HT-29 (cell line): Measurements from ENCODE around the gene ATG4B. TPM values are rescaled to one million over a fixed set of nuclear protein-coding genes. Genes with fewer than 3 reads are reported as not detected.

Experiments used
- DNase-seq: peaks from one replicate; pipeline ENCODE4 v3.0.0-alpha.2; 2015; ENCODE audit warnings: low spot score
- total RNA-seq: library from RNA; depleted of rRNA; stranded (reverse); fragments of >200 nt; shearing (Covaris generic); gene quantifications from 2 replicates; pipeline ENCODE4 v1.2.3, GENCODE V29; 2014

Gene ATG4B
- total RNA-seq, 1 experiment from 2014 or later = 77.5 TPM

DNA sequence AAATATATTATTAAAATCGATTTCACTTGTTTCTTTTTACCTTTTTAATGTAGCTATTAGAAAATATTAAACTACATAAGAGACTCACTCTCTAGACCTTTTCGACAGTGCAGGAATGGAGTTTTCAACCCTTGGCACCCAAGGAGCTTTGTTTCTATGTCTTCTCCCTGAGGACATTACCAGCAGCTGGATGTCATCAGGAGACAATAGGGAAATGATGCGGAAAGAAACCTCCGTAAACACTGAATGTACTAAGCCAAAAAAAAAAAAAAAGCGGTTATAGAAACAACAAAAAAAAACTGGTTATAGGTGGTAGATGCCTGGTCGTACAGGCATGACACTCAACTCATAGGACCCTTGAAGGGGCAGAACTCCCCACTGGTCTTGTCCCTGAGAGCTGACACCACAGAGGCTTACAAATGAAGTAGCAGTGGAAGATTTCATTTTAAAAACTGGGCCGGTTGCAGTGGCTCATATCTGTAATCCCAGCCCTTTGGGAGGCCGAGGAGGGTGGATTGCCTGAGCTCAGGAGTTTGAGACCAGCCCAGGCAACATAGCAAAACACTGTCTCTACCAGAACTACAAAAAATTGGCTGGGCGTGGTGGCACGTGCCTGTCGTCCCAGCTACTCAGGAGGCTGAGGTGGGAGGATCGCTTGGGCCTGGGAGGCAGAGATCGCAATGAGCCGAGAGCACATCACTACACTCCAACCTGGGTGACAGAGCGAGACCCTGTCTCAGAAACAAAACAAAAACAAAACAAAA, 24.3 kb upstream of the ATG4B start:
- DNase-seq = no peak

DNA sequence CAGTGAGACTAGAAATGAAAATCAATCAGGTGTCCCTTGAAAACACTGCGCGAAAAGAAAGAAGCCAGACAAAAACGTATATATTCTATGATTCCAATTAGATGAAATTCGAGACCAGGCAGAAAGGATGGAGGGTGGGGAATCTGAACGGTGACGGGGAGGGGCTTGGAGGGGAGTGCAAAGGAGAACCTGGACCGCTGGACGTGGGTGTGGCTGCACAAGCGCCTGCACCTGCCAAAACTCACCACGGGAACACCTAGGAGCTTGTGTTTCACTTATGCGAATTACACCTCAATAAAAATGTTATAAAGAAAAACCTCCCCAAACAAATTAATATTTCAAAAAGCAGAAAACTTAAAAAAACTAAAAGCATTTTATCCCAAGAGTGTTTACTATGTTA, 22.5 kb upstream of the ATG4B start:
- DNase-seq = no peak

GRCh38 chr2:241615522-241616052, 21.9 kb upstream of the ATG4B start:
- DNase-seq = no peak

- no peak for DNase-seq
Observed at GRCh38 chr2:241616168-241617125, 21.0 kb upstream of the ATG4B start.

GRCh38 chr2:241617431-241618154, 19.9 kb upstream of the ATG4B start:
- peak; percentile 57 for DNase-seq

GRCh38 chr2:241618296-241618805, 19.1 kb upstream of the ATG4B start:
- no peak for DNase-seq

DNA sequence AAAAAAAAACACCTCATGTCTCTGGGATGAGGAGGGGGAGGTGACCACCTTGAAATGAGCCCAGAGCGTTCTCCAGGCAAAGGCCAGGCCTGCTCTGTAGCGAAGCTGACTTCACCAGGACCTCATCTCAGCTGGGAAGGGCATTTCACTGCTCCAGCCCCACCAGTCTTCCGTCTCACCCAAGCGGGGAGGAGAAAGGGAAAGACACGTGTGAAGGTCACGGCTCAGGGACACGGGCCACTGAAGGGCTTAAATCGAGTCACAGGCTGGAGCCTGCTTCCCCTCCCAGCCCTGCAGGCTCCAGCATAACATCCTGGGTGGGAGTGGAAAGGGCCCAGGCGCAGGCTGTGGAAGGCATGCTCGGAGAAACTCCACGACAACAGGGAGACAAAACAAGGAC, 18.7 kb upstream of the ATG4B start:
- DNase-seq = no peak

DNA sequence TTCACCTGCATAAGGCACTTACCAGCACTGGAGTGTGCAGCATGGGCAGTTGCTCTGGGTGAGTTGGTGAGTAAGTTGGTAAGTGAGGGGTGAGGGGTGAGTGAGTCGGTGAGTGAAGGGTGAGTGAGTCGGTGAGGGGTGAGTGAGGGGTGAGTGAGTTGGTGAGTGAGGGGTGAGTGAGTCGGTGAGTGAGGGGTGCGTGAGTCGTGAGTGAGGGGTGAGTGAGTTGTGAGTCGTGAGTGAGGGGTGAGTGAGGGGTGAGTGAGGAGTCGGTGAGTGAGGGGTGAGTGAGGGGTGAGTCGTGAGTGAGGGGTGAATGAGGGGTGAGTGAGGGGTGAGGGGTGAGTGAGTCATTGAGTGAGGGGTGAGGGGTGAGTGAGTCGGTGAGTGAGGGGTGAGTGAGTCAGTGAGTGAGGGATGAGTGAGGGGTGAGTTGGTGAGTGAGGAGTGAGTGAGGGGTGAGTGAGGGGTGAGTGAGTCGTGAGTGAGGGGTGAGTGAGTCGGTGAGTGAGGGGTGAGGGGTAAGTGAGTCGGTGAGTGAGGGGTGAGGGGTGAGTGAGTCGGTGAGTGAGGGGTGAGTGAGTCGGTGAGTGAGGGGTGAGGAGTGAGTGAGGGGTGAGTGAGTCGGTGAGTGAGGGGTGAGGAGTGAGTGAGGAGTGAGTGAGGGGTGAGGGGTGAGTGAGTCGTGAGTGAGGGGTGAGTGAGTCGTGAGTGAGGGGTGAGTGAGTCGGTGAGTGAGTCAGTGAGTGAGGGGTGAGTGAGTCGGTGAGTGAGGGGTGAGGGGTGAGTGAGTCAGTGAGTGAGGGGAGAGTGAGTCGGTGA, 17.7 kb upstream of the ATG4B start:
- DNase-seq = no peak

GRCh38 chr2:241620419-241620769, 17.1 kb upstream of the ATG4B start:
- no peak for DNase-seq

GRCh38 chr2:241627675-241628074, 9.8 kb upstream of the ATG4B start:
- no peak for DNase-seq

DNA sequence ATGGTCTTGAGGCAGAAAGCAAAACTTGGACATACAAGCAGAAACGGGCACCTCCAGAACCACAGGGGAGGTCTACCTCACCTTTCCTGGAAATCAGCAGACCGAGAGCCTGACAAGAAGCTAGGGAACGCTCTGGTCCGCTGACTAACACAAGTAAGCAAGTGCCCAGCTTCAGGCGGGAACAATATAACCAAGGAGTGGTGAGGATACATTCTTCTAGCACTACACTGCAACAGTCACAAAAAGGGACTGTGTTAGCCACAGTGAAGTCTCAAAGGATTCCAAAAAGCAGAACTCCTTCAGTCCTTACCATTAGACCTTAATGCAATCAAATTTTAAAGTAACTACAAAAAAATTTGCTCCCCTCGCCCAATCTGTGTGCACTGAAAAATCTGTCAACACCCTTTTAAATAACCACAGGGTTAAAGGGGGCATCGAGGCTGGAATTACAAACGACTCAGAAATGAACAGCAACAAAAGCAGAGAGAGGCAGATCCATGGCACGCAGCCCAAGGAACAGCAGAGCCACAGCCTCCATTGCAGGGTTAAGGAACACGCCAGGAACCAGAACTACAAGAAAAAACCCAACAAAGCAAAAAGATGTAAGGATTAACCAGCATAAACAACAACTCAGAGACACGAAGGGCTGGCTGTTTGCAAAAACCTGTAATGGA, 7.6 kb upstream of the ATG4B start:
- DNase-seq = no peak

DNA sequence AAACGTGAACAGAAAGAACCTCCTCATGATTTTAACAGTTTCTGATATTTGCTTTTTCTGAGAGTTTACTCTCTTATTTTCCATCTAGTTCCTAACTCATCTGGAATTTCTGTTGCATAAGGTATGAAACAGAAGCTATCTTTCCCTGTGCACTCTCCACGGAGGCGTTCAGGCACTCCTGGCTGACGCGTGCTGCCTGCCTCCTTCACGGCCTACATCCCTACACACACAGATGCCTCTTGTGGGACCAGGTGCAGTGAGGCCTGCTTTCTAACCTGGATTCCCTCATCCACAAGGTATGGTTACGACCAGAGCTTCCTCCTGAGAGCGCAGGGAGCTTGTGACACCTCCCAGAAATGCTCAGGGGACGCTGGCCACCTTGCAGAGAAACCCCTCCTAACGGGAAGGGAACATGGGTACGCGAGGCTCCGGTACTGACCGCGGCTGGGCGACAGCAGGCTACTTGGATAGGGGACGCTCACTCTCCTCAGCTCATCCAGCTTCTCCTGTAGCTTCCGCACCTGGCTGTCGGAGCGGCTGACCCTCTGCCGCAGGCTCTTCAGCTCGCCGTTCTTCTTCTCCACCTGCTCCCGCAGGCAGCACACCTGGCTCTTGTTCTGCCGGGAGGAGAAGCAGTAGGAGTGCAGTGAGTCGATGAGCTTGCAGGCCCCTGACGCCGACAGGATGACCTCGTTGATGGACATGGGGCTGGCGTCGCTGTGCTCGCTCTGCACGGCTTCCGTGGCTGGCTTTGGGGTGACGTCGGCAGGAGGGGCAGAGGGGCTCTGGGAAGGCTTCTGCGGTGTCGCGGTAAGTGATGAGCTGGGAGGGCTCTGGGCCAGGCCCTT, 4.8 kb upstream of the ATG4B start:
- DNase-seq = no peak

GRCh38 chr2:241633561-241633960, 3.9 kb upstream of the ATG4B start:
- no peak for DNase-seq

DNA sequence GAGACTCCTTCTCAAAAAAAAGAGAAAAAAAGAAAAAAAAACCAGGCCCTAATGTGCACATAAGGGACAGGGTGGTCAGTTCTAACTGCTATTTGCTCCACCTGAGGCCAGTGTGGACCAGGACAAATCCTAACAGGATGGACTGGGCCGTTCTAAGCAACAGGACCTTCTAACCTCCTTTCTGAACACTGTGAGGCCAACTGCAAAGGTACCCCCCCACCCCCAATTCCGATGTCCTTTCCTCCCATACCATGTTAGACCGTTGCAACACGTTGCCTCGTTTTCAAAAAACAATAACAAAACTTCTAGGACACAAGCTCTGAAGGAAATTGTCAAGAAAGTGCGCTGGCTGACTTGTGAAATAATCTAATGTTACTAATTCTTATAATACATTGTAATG, 1.7 kb upstream of the ATG4B start:
- peak; percentile 48 for DNase-seq

- peak; percentile 67 for DNase-seq
Observed at GRCh38 chr2:241636182-241637017, 1.1 kb upstream of the ATG4B start.

DNA sequence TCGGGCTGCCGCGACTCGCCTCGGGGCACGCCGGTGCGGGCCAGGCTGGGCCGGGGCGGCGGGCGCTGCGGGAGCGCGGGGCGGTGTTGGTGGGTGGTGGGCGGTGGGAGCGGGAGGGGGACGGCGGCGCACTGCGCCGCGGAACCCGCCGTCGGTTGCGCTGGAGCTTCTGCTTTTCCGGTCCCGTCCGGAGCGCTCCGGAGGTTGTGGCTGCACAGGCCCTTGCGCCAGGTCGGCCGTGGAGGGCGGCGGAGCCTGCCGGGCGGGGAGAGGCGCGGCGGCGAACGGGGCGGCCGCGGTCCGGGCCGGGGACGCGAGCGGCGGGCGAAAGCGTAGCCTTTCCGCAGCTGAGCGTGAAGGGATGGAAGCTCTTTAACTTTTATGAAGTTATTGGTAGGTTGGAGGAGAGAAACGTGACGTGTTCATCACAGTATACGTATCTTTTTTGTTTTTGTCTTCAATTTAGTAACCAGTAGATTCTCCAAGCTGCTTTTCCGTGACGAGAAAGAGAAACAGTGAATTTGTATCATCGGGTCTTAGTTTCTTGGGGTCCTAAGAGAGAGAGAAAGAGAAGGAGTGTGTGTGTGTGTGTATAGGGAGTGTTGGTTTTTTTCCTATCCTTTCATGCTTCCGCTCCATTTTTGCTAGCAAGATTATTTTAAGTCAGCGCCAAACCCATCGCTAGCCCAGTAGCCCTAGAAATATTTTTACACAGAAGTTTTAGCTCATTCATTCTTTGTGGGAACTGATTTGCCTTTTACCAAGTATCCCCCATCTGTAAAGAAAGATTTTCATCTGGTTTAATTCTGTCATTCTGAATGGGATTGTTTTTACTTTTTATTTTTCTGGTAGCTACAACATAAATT, 535 bp downstream of the ATG4B start:
- peak; percentile 23 for DNase-seq

DNA sequence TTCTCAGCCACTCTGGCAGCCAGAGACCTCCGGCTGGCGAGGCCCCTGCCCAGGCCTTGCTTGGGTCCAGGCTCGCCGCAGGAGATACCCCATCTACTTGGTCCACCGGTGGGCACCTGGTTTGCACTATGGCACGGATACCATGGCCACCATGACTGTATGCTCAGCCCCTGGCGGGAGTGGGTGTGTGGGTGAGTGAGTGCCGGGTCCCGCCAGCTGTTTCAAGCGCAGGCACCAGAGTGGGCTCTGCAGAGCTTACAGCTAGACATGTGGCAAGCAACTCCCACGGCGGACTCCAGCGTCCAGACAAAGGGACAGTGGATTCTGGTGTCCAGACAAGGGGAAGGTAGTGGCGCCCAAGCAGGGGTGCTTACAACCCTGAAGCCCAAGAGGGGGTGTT, 1.4 kb downstream of the ATG4B start:
- DNase-seq = no peak
